Measurements from ENCODE around the gene GLRX3. TPM values are rescaled to one million over a fixed set of nuclear protein-coding genes. Genes with fewer than 3 reads are reported as not detected.
"Not testable (repeated sequence)": the region's sequence is repeated elsewhere in the genome, so short reads cannot be mapped to it uniquely, and the experiment has no call there.

The GLRX3 gene
- total and polyA plus RNA-seq, 12 donors = 34.2 to 139 (median 73.2) TPM

DNA sequence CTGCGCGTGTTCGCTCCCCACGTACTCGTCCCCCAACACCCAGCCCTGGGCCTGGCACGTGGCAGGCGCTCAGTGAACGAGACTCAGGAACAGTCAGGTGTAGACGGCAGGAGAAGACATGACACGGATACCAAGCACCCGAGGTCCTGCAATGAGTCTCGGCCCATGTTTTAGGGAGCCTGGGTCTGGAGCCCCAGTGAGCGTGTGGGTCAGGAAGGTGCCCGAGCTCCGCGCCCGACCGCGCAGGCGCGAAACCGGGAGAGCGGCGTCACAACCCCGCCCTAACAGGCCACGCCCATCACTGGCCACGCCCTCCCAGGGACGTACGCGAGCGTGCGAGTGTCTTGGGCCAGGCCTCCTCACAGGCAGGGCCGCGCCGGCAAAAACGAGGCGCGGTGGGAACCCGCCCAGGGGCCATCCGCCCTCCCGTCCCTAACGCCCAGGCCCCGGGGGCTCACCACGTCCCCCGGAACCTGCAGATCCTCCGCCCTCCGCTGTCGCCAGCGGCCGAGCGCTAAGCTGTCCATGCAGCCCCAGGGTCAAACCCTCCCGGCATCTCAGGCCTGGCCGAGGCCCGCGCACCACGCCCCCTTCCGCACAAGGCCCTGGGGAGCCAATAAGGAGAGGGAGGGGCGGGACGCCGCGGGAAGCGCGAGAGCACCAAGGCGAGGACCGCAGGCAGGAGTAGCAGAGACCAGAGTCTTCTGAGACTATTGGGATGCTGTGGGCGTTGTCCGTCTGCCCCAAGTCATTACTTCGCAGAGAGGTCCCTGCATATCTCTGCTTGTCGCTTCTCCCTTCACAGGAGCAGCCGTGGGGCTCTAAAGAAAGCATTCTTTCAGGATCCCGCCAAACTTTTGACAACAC lies 25.7 kb upstream of the GLRX3 start, which contains the start of gene C10orf143:
Gene C10orf143 (minus strand): TSS at position 585 of the 867 bp plus-strand sequence. CDS start 58 bp downstream, at position 527.
- intact Hi-C loops (cut with DNase I) = loop anchor here in 1 of 2 donors (2.0 kb wide), 1 partner anchor 26 kb away; the partner anchor contains the start of gene GLRX3
- DNase-seq = peak; percentile 98 to 99 (median 99)
- no peaks in the 10 kb centered on the region for H3K27me3 ChIP-seq
- no peaks in the 10 kb centered on the region for H3K36me3 ChIP-seq (replicated peaks in 1 of 2)
- H3K4me3 ChIP-seq = peak within 1 kb of the TSS; percentile 34 to 97 (median 62)
- 0 to 1% (median 0%) methylated on average over 10 to 71 of the region's 71 CpGs for WGBS, 4 donors
- H3K4me1 ChIP-seq (replicated peaks in 1 of 2) = peaks cover 0 to 24% of the 10 kb centered on the region in 2 donors
- no peaks in the 10 kb centered on the region for H3K9me3 ChIP-seq (replicated peaks in 1 of 3)
- H3K27ac ChIP-seq = peak within 1 kb of the TSS; percentile 37 to 92 (median 89)
- TF ChIP-seq, protein P1, sequence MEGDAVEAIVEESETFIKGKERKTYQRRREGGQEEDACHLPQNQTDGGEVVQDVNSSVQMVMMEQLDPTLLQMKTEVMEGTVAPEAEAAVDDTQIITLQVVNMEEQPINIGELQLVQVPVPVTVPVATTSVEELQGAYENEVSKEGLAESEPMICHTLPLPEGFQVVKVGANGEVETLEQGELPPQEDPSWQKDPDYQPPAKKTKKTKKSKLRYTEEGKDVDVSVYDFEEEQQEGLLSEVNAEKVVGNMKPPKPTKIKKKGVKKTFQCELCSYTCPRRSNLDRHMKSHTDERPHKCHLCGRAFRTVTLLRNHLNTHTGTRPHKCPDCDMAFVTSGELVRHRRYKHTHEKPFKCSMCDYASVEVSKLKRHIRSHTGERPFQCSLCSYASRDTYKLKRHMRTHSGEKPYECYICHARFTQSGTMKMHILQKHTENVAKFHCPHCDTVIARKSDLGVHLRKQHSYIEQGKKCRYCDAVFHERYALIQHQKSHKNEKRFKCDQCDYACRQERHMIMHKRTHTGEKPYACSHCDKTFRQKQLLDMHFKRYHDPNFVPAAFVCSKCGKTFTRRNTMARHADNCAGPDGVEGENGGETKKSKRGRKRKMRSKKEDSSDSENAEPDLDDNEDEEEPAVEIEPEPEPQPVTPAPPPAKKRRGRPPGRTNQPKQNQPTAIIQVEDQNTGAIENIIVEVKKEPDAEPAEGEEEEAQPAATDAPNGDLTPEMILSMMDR (IDR thresholded peaks at IDR 0.05) = no peak
- peak; percentile 68 to 71 for TF ChIP-seq POLR2A (IDR thresholded peaks at IDR 0.05)

DNA sequence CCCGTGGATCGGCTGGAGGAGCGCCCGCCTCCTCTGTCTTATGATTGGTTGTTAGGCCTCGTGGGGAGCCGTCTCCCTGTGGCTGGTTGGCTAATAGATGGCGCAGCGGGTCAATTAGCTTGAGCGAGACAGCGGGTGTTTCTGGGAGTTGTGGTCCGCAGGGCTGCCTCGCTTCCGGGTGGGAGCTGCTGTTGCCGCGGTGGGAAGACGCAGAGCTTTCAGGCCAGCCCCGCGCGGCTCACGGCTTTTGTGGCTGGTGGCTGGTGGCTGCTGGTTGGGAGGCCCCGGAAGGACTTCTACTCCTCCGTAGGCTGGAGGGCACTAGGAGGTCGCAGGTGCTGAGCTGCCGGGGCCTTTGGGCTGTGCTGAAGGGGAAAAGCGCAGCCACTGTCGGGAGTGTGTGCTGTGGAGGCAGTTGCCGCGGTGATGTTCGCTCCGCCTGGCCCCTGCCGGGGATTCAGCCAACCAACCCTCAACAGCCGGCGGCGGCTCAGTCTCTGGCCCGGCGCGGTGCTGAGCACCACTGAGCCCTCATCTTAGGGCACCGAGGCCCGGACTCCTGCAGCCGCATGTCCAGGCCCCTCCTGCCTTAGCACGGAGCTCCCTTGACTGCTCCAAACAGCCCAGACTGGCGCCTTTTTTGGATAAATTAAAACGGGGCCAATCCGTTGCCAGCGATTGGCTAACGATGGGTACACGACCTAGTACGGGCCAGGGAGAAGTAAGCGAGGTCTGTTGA lies 24.9 kb upstream of the GLRX3 start:
- Histone ChIP-seq H3K36me3 (replicated peaks in 1 of 2) (no peaks in the 10 kb centered on the region), H3K4me1 (replicated peaks in 1 of 2) (peaks cover 0 to 24% of the 10 kb centered on the region in 2 donors), H3K9me3 (replicated peaks in 1 of 3) (no peaks in the 10 kb centered on the region), H3K4me3 (peak overlapping the region; percentile 34 to 97 (median 62)), H3K27ac (peak overlapping the region; percentile 37 to 92 (median 89)), H3K27me3 (no peaks in the 10 kb centered on the region)
- TF ChIP-seq, protein P1 (IDR thresholded peaks at IDR 0.05) = no peak
- peak; percentile 21 to 49 for TF ChIP-seq POLR2A (IDR thresholded peaks at IDR 0.05)
- WGBS, 4 donors = 0 to 6% (median 1%) methylated on average over 10 to 49 of the region's 49 CpGs
- DNase-seq = peak; percentile 95 to 99 (median 98)
- intact Hi-C loops (cut with DNase I) = loop anchor here in 1 of 2 donors (2.0 kb wide), 1 partner anchor 26 kb away; the partner anchor contains the start of gene GLRX3

GRCh38 chr10:130111852-130112180 lies 24.4 kb upstream of the GLRX3 start:
- no peak for DNase-seq
- Histone ChIP-seq H3K36me3 (replicated peaks in 1 of 2) (no peaks in the 10 kb centered on the region), H3K4me3 (peak overlapping the region in 3 of 4 donors; percentile 49 to 97 (median 76)), H3K27ac (peak overlapping the region in 4 of 5 donors; percentile 88 to 92 (median 90)), H3K4me1 (replicated peaks in 1 of 2) (peaks cover 0 to 24% of the 10 kb centered on the region in 2 donors), H3K27me3 (no peaks in the 10 kb centered on the region), H3K9me3 (replicated peaks in 1 of 3) (no peaks in the 10 kb centered on the region)
- intact Hi-C loops (cut with DNase I) = loop anchor here in 1 of 2 donors (2.0 kb wide), 1 partner anchor 25 kb away; the partner anchor contains the start of gene GLRX3
- 78 to 82% (median 80%) methylated on average over 6 of the region's 6 CpGs for WGBS, 4 donors
- TF ChIP-seq, protein P1 (IDR thresholded peaks at IDR 0.05) = no peak
- no peak for TF ChIP-seq POLR2A (IDR thresholded peaks at IDR 0.05)

- no peak overlapping the region for H3K27ac ChIP-seq
- intact Hi-C loops (cut with DNase I) = no loop called here
- no peaks in the 10 kb centered on the region for H3K9me3 ChIP-seq (replicated peaks in 1 of 3)
- no peaks in the 10 kb centered on the region for H3K36me3 ChIP-seq (replicated peaks in 1 of 2)
- TF ChIP-seq, protein P1 (IDR thresholded peaks at IDR 0.05) = no peak
- TF ChIP-seq POLR2A (IDR thresholded peaks at IDR 0.05) = no peak
- peaks cover 0 to 24% of the 10 kb centered on the region in 2 donors for H3K4me1 ChIP-seq (replicated peaks in 1 of 2)
- no peak for DNase-seq
- WGBS, 4 donors = 93 to 99% (median 95%) methylated on average over 3 of the region's 3 CpGs
- H3K27me3 ChIP-seq = no peaks in the 10 kb centered on the region
- no peak overlapping the region for H3K4me3 ChIP-seq
These were observed 23.4 kb upstream of the GLRX3 start for GRCh38 chr10:130112821-130113220.

GRCh38 chr10:130116942-130117341 lies 19.2 kb upstream of the GLRX3 start:
- H3K9me3 ChIP-seq (replicated peaks in 1 of 3); H3K4me1 ChIP-seq (replicated peaks in 1 of 2); H3K4me3 ChIP-seq; H3K27me3 ChIP-seq; H3K27ac ChIP-seq; H3K36me3 ChIP-seq (replicated peaks in 1 of 2); DNase-seq; intact Hi-C loops (cut with DNase I): not testable (repeated sequence)
- 79 to 97% (median 85%) methylated on average over 4 of the region's 4 CpGs for WGBS, 4 donors

DNA sequence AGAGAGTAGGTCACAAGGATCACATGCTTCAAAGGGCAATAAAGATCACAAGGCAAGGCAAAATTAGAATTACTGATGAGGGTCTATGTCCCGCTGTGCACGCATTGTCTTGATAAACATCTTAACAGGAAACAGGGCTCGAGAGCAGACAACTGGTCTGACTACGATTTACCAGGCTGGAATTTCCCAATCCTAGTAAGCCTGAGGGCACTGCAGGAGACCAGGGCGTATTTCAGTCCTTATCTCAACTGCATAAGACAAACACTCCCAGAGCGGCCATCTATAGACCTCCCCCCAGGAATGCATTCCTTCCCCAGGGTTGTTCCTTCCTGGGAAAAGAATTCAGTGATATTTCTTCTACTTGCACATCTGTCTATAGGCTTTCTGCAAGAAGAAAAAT lies 18.7 kb upstream of the GLRX3 start:
- H3K27me3 ChIP-seq; H3K9me3 ChIP-seq (replicated peaks in 1 of 3); H3K4me1 ChIP-seq (replicated peaks in 1 of 2); intact Hi-C loops (cut with DNase I); DNase-seq; H3K27ac ChIP-seq; H3K4me3 ChIP-seq; H3K36me3 ChIP-seq (replicated peaks in 1 of 2): not testable (repeated sequence)
- WGBS, 4 donors = 59 to 73% (median 66%) methylated on average over 6 of the region's 6 CpGs
